RWPE1 (cell line): ENCODE measurements around the gene HOXC10.

ENCODE experiments used
- CTCF ChIA-PET: fragments of 350-600 bp; sonication (Branson Sonifier 250); formaldehyde crosslinking; extraction: SDS; loops from one replicate; lab custom pipeline; 2021; lab: Yijun Ruan, JAX
- POLR2A ChIA-PET: fragments of 400-600 bp; formaldehyde crosslinking; extraction: SDS; loops from one replicate; lab custom pipeline; 2020; ENCODE audit warnings: antibody characterized with exemption; ENCODE audit not compliant: low non-redundant PET; lab: Yijun Ruan, JAX
- DNase-seq: peaks from one replicate; pipeline ENCODE4 v3.0.0; 2012; ENCODE audit warnings: low spot score
- H3K27ac ChIP-seq: fragments of 450-650 bp; 2 replicates; pipeline ENCODE4 v1.5.1; 2017
- CTCF ChIP-seq: fragments of 450-650 bp; conservative IDR thresholded peaks from 2 replicates; pipeline ENCODE4 v1.5.1; 2017; ENCODE audit warnings: low read depth, mild to moderate bottlenecking

HOXC10 gene

GRCh38 chr12:53981634-53982565 lies 3.0 kb upstream of the HOXC10 start:
- no peak overlapping the region for H3K27ac ChIP-seq
- CTCF ChIA-PET: interaction anchor here (0.6 to 0.7 kb wide), 2 partner anchors 152 to 312 kb away, joined by 3 to 7 read pairs; no protein-coding TSS in a partner anchor
- POLR2A ChIA-PET: no interaction called here
- no peak for TF ChIP-seq CTCF
- DNase-seq: no peak

- TF ChIP-seq CTCF: no peak
- ChIA-PET CTCF (no interaction called here), POLR2A (no interaction called here)
- no peak overlapping the region for H3K27ac ChIP-seq
- DNase-seq: no peak
These were observed 2.0 kb upstream of the HOXC10 start for GRCh38 chr12:53982648-53983567.

GRCh38 chr12:53983568-53983949 lies 1.4 kb upstream of the HOXC10 start:
- DNase-seq: no peak
- CTCF ChIA-PET: interaction anchor here (0.6 kb wide), 2 partner anchors 230 to 1941 kb away, joined by 3 to 4 read pairs; no protein-coding TSS in a partner anchor
- no peak for TF ChIP-seq CTCF
- POLR2A ChIA-PET: no interaction called here
- H3K27ac ChIP-seq: no peak overlapping the region

- H3K27ac ChIP-seq: no peak overlapping the region
- ChIA-PET POLR2A (no interaction called here), CTCF (interaction anchor here (0.5 to 3.7 kb wide), 15 partner anchors 9 to 1941 kb away, joined by 3 to 25 read pairs (median 4); partner anchors contain the start of genes HOTAIR, HOXC5 and HOXC9)
- TF ChIP-seq CTCF: no peak
- DNase-seq: no peak
These were observed 885 bp upstream of the HOXC10 start for GRCh38 chr12:53983950-53984572.

GRCh38 chr12:53985692-53985993 lies 697 bp downstream of the HOXC10 start:
- POLR2A ChIA-PET: interaction anchor here (0.5 to 0.6 kb wide), 2 partner anchors 9 to 367 kb away, joined by 3 read pairs; no protein-coding TSS in a partner anchor
- H3K27ac ChIP-seq: no peak overlapping the region
- TF ChIP-seq CTCF: no peak
- CTCF ChIA-PET: interaction anchor here (0.5 to 3.7 kb wide), 17 partner anchors 15 to 1898 kb away, joined by 3 to 25 read pairs (median 6); partner anchors contain the start of genes HOXC5 and HOXC9
- DNase-seq: no peak
